Measurements from ENCODE around the gene MICU1.
A peak's percentile ranks its signal among the peaks of the same experiment; 100 is the strongest.

The MICU1 gene

GRCh38 chr10:72335394-72336258 is 290.3 kb downstream of the MICU1 start:
- no peak for TF ChIP-seq CTCF (IDR thresholded peaks at IDR 0.05; ENCODE audit: low read depth, low read length)
- DNase-seq (ENCODE audit: low read depth in 2 of 2): peak; percentile 83 to 93
- peak overlapping the region in 1 of 2 donors; percentile 30 for H3K4me3 ChIP-seq (replicated peaks in 1 of 2; ENCODE audit: low read depth in 2 of 2, low read length in 2 of 2)

GRCh38 chr10:72334825-72335393 is 291.0 kb downstream of the MICU1 start:
- peak; percentile 98 to 99 for DNase-seq (ENCODE audit: low read depth in 2 of 2)
- H3K4me3 ChIP-seq (replicated peaks in 1 of 2; ENCODE audit: low read depth in 2 of 2, low read length in 2 of 2): no peak overlapping the region
- peak; percentile 21 for TF ChIP-seq CTCF (IDR thresholded peaks at IDR 0.05; ENCODE audit: low read depth, low read length)

GRCh38 chr10:72334196-72334824 is 291.6 kb downstream of the MICU1 start:
- TF ChIP-seq CTCF (IDR thresholded peaks at IDR 0.05; ENCODE audit: low read depth, low read length): no peak
- H3K4me3 ChIP-seq (replicated peaks in 1 of 2; ENCODE audit: low read depth in 2 of 2, low read length in 2 of 2): no peak overlapping the region
- peak; percentile 40 to 93 for DNase-seq (ENCODE audit: low read depth in 2 of 2)

GRCh38 chr10:72333112-72334015 is 292.5 kb downstream of the MICU1 start:
- no peak for TF ChIP-seq CTCF (IDR thresholded peaks at IDR 0.05; ENCODE audit: low read depth, low read length)
- no peak for DNase-seq (ENCODE audit: low read depth in 2 of 2)
- no peak overlapping the region for H3K4me3 ChIP-seq (replicated peaks in 1 of 2; ENCODE audit: low read depth in 2 of 2, low read length in 2 of 2)

- H3K4me3 ChIP-seq (replicated peaks in 1 of 2; ENCODE audit: low read depth in 2 of 2, low read length in 2 of 2): no peak overlapping the region
- DNase-seq (ENCODE audit: low read depth in 2 of 2): no peak
- TF ChIP-seq CTCF (IDR thresholded peaks at IDR 0.05; ENCODE audit: low read depth, low read length): no peak
Observed at GRCh38 chr10:72332423-72333111, 293.3 kb downstream of the MICU1 start.
